ENCODE results near the gene MTX2. TPM values are rescaled to one million over a fixed set of nuclear protein-coding genes. Genes with fewer than 3 reads are reported as not detected.

The MTX2 gene
- total RNA-seq, 1 donor from 2014 or later, result 19.5 TPM

DNA sequence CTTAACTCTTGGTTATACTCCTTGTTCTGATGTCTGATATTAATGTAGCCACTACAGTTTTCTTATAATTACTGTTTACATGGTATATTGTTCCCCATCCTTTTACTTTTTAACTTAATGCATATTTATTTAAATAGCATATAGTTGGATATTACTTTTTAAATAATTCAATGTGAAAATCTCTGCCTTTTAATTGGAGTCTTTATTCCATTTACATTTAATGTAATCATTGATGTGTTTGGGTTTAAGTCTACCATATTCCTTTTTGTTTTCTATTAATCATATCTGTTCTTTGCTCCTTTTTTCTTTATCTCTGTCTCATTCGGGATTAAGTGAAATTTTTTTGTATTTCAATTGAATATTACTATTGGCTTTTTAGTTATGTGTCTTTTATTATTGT, 109.1 kb downstream of the MTX2 start:
- H3K36me3 Mint-ChIP-seq (ENCODE audit: low read depth, unreplicated experiment), result no peaks in the 10 kb centered on the region
- no peak overlapping the region for H3K27ac Mint-ChIP-seq (ENCODE audit: unreplicated experiment)
- no peaks in the 10 kb centered on the region for H3K9me3 Mint-ChIP-seq (ENCODE audit: unreplicated experiment)
- H3K27me3 Mint-ChIP-seq (ENCODE audit: unreplicated experiment), result no peaks in the 10 kb centered on the region
- TF ChIP-seq, protein P1, sequence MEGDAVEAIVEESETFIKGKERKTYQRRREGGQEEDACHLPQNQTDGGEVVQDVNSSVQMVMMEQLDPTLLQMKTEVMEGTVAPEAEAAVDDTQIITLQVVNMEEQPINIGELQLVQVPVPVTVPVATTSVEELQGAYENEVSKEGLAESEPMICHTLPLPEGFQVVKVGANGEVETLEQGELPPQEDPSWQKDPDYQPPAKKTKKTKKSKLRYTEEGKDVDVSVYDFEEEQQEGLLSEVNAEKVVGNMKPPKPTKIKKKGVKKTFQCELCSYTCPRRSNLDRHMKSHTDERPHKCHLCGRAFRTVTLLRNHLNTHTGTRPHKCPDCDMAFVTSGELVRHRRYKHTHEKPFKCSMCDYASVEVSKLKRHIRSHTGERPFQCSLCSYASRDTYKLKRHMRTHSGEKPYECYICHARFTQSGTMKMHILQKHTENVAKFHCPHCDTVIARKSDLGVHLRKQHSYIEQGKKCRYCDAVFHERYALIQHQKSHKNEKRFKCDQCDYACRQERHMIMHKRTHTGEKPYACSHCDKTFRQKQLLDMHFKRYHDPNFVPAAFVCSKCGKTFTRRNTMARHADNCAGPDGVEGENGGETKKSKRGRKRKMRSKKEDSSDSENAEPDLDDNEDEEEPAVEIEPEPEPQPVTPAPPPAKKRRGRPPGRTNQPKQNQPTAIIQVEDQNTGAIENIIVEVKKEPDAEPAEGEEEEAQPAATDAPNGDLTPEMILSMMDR (IDR thresholded peaks at IDR 0.05; ENCODE audit: unreplicated experiment), result no peak
- no peaks in the 10 kb centered on the region for H3K4me1 Mint-ChIP-seq (ENCODE audit: unreplicated experiment)
- DNase-seq (ENCODE audit: low spot score), result no peak
- no peak overlapping the region for H3K4me3 Mint-ChIP-seq (ENCODE audit: unreplicated experiment)

DNA sequence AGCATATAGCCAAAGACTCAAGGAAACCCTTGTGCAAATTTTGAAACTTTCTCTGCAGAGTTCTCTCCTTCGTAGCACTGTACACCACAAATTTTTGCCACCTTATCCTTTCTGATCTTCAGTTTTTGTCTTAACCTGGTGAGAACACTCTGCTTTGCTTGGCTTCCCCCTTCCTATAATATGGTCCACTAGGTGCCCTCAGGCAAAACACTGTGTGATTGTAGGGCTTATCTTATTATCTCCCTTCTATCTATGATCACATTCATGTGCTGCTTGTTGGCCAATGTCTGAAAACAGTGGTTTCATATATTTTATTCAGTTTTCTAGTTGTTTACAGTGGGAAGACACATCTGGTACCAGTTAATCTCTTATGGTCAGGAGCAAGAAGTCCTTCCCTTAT, 111.1 kb downstream of the MTX2 start:
- Mint-ChIP-seq H3K27ac (ENCODE audit: unreplicated experiment) (no peak overlapping the region), H3K9me3 (ENCODE audit: unreplicated experiment) (no peaks in the 10 kb centered on the region), H3K36me3 (ENCODE audit: low read depth, unreplicated experiment) (no peaks in the 10 kb centered on the region), H3K4me3 (ENCODE audit: unreplicated experiment) (no peak overlapping the region), H3K27me3 (ENCODE audit: unreplicated experiment) (no peaks in the 10 kb centered on the region), H3K4me1 (ENCODE audit: unreplicated experiment) (no peaks in the 10 kb centered on the region)
- TF ChIP-seq, protein P1 (IDR thresholded peaks at IDR 0.05; ENCODE audit: unreplicated experiment), result no peak
- DNase-seq (ENCODE audit: low spot score), result no peak

DNA sequence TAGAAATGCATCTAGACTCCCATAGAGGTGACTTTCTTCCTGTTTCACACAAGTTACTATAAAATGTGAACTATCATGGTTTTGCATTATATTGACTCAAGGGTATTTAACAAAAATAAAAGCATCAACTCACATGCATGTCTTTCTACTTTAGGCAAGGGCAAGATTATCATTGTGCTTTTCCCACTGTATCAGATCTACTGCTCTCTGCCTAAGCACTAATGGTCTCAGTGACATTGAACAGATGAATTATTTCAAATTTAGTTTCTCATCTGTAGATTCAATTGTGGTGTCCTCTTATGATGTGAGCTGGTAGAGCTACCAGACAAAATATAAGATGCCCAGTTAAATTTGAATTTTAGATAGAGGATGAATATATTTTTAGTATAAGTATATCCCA, 113.9 kb downstream of the MTX2 start:
- Mint-ChIP-seq H3K27ac (ENCODE audit: unreplicated experiment) (no peak overlapping the region), H3K4me1 (ENCODE audit: unreplicated experiment) (peaks cover 3% of the 10 kb centered on the region), H3K36me3 (ENCODE audit: low read depth, unreplicated experiment) (no peaks in the 10 kb centered on the region), H3K9me3 (ENCODE audit: unreplicated experiment) (no peaks in the 10 kb centered on the region), H3K27me3 (ENCODE audit: unreplicated experiment) (no peaks in the 10 kb centered on the region), H3K4me3 (ENCODE audit: unreplicated experiment) (no peak overlapping the region)
- DNase-seq (ENCODE audit: low spot score), result no peak
- TF ChIP-seq, protein P1 (IDR thresholded peaks at IDR 0.05; ENCODE audit: unreplicated experiment), result no peak

DNA sequence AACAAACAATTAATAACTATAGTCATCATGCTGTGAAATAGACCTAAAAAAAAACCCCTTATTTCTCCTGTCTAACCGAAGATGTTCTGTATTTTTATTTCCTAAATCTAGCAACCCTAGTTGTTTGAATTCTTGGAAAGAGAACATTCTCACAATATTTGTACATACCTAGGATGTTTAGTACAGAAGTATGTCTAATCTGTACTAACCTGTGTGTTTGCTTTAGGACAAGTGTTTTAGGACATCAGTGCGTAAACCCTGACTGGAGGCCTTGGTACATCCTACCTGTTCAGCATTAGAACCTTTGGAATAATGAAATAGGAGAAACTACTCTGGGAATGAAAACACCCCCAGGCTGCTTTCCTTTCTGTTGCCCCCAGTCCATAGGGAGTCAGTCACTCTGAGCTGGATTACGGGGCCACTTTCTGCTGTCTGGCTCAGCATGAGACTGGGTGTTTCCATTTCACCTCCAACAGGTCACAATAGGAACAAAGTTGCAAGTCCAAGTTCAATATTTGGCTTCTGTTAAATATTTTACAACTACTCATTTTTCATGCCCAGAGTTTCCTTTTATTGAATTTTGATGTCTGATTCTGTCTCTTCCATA, 114.7 kb downstream of the MTX2 start:
- TF ChIP-seq, protein P1 (IDR thresholded peaks at IDR 0.05; ENCODE audit: unreplicated experiment), result no peak
- no peaks in the 10 kb centered on the region for H3K36me3 Mint-ChIP-seq (ENCODE audit: low read depth, unreplicated experiment)
- H3K27ac Mint-ChIP-seq (ENCODE audit: unreplicated experiment), result no peak overlapping the region
- H3K4me3 Mint-ChIP-seq (ENCODE audit: unreplicated experiment), result no peak overlapping the region
- DNase-seq (ENCODE audit: low spot score), result no peak
- no peaks in the 10 kb centered on the region for H3K27me3 Mint-ChIP-seq (ENCODE audit: unreplicated experiment)
- H3K9me3 Mint-ChIP-seq (ENCODE audit: unreplicated experiment), result no peaks in the 10 kb centered on the region
- peaks cover 3% of the 10 kb centered on the region for H3K4me1 Mint-ChIP-seq (ENCODE audit: unreplicated experiment)

DNA sequence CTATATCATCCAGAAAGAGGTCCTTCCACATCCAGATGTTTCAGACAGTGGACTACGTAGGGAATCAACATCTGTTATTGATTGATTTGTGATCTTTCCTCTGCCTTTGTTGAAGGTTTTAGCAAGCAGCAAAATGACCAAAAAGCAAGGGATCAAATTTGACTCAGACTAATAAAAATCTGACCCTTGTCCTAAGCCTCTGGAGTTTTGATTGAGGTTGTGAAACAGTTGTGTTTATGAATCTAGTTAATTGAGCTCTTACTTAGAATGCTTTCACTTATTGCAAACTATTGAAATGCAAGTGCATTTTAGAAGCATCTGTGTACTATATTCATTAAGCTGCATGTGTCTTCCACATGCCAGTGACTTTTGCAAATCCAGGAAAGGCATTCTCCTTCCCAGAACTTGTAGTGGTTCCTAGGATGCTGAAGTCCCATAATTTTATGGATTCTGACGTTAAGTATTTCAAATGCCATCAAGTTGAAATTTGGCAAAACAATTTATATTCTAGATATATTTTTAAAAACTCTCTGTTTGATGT, 116.0 kb downstream of the MTX2 start:
- Mint-ChIP-seq H3K4me1 (ENCODE audit: unreplicated experiment) (peaks cover 3% of the 10 kb centered on the region), H3K36me3 (ENCODE audit: low read depth, unreplicated experiment) (no peaks in the 10 kb centered on the region), H3K4me3 (ENCODE audit: unreplicated experiment) (no peak overlapping the region), H3K9me3 (ENCODE audit: unreplicated experiment) (no peaks in the 10 kb centered on the region), H3K27me3 (ENCODE audit: unreplicated experiment) (no peaks in the 10 kb centered on the region), H3K27ac (ENCODE audit: unreplicated experiment) (no peak overlapping the region)
- TF ChIP-seq, protein P1 (IDR thresholded peaks at IDR 0.05; ENCODE audit: unreplicated experiment), result no peak
- DNase-seq (ENCODE audit: low spot score), result no peak
